MM.1S (cell line): ENCODE data around the gene FOXO6.

ENCODE experiments used
- DNase-seq: peaks from one replicate; pipeline ENCODE4 v3.0.0-alpha.2; 2015
- H2AFZ ChIP-seq: fragments of 300-600 bp; sonication (generic); 2 replicates; pipeline ENCODE4 v1.6.0; 2016; ENCODE audit warnings: antibody characterized with exemption, low read length
- H3F3A ChIP-seq: fragments of 300-600 bp; sonication (generic); 2 replicates; pipeline ENCODE4 v1.6.1; 2016; ENCODE audit warnings: mild to moderate bottlenecking, antibody characterized with exemption, low read length, moderate library complexity, mixed read lengths; ENCODE audit not compliant: insufficient read depth
- H3K27ac ChIP-seq: fragments of 300-600 bp; sonication (generic); 2 replicates; pipeline ENCODE4 v1.5.1; 2016; ENCODE audit warnings: mild to moderate bottlenecking, low read length
- H3K27me3 ChIP-seq: fragments of 300-600 bp; sonication (generic); replicated peaks from 2 replicates; pipeline ENCODE4 v1.6.0; 2016; ENCODE audit warnings: low read length; ENCODE audit not compliant: insufficient read depth
- H3K36me3 ChIP-seq: fragments of 300-600 bp; sonication (generic); replicated peaks from 2 replicates; pipeline ENCODE4 v1.6.1; 2016; ENCODE audit warnings: mild to moderate bottlenecking, low read length, mixed read lengths; ENCODE audit not compliant: insufficient read depth
- H3K4me1 ChIP-seq: fragments of 300-600 bp; sonication (generic); 2 replicates; pipeline ENCODE4 v1.6.1; 2016; ENCODE audit warnings: low read length, mixed read lengths
- H3K4me2 ChIP-seq: fragments of 300-600 bp; sonication (generic); 2 replicates; pipeline ENCODE4 v1.6.0; 2016; ENCODE audit warnings: low read depth, low read length
- H3K4me3 ChIP-seq: fragments of 300-600 bp; sonication (generic); 2 replicates; pipeline ENCODE4 v1.5.1; 2016; ENCODE audit warnings: low read length, mixed read lengths
- H3K79me2 ChIP-seq: fragments of 300-600 bp; sonication (generic); 2 replicates; pipeline ENCODE4 v1.6.1; 2016; ENCODE audit warnings: mixed run types, low read length, mixed read lengths
- H3K9ac ChIP-seq: fragments of 300-600 bp; sonication (generic); 2 replicates; pipeline ENCODE4 v1.6.1; 2016; ENCODE audit warnings: low read length, mixed read lengths
- H3K9me2 ChIP-seq: fragments of 300-600 bp; sonication (generic); replicated peaks from 2 replicates; pipeline ENCODE4 v1.6.1; 2016; ENCODE audit warnings: mild to moderate bottlenecking, low read length, mixed read lengths; ENCODE audit not compliant: insufficient read depth
- H3K9me3 ChIP-seq: fragments of 300-600 bp; sonication (generic); replicated peaks from 2 replicates; pipeline ENCODE4 v1.6.1; 2016; ENCODE audit warnings: mild to moderate bottlenecking, low read length, mixed read lengths; ENCODE audit not compliant: insufficient read depth
- H4K20me1 ChIP-seq: fragments of 300-600 bp; sonication (generic); 2 replicates; pipeline ENCODE4 v1.6.1; 2016; ENCODE audit warnings: mild to moderate bottlenecking, low read length, moderate library complexity, mixed read lengths; ENCODE audit not compliant: insufficient read depth
- EZH2 ChIP-seq: fragments of 300-600 bp; sonication (generic); optimal IDR thresholded peaks from 2 replicates; pipeline ENCODE3; 2017; ENCODE audit warnings: low read depth, mild to moderate bottlenecking, antibody characterized with exemption, low read length, mixed read lengths
- EZH2phosphoT487 ChIP-seq: fragments of 300-600 bp; sonication (generic); IDR thresholded peaks from 2 replicates; pipeline ENCODE4 v1.6.1; 2018; ENCODE audit warnings: antibody characterized with exemption, low read length
- TF ChIP-seq, protein P1 (sequence below): fragments of 300-600 bp; sonication (generic); IDR thresholded peaks from 2 replicates; pipeline ENCODE4 v1.5.1; 2016; ENCODE audit warnings: antibody characterized with exemption, low read length, mixed read lengths

FOXO6 gene

DNA sequence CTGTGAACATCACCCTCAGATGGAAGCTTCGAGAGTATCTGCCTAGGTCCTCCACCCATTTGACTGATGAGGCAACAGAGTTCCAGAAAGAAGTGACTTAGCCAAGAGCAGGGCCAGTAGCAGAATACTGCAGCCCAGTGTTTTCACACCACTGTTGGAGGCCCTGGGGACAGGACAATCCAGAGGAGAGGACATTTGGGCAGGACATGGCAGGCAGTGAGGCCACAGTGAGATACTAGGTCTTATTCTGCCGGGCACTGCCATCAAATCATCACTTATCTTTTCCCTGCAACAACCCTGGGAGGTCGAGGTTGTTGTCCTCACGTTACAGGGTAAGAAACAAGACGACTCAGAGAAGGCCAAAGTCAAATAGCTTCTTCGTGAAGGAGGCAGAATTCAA lies 5.5 kb upstream of the FOXO6 start:
- no peak overlapping the region for H3K4me3 ChIP-seq
- H3K79me2 ChIP-seq = no peaks in the 10 kb centered on the region
- no peaks in the 10 kb centered on the region for H3K36me3 ChIP-seq
- TF ChIP-seq EZH2 (no peak), EZH2phosphoT487 (no peak)
- TF ChIP-seq, protein P1, sequence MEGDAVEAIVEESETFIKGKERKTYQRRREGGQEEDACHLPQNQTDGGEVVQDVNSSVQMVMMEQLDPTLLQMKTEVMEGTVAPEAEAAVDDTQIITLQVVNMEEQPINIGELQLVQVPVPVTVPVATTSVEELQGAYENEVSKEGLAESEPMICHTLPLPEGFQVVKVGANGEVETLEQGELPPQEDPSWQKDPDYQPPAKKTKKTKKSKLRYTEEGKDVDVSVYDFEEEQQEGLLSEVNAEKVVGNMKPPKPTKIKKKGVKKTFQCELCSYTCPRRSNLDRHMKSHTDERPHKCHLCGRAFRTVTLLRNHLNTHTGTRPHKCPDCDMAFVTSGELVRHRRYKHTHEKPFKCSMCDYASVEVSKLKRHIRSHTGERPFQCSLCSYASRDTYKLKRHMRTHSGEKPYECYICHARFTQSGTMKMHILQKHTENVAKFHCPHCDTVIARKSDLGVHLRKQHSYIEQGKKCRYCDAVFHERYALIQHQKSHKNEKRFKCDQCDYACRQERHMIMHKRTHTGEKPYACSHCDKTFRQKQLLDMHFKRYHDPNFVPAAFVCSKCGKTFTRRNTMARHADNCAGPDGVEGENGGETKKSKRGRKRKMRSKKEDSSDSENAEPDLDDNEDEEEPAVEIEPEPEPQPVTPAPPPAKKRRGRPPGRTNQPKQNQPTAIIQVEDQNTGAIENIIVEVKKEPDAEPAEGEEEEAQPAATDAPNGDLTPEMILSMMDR = no peak
- no peaks in the 10 kb centered on the region for H3K9me2 ChIP-seq
- H2AFZ ChIP-seq = no peak overlapping the region
- H3K4me2 ChIP-seq = no peak overlapping the region
- H3K9me3 ChIP-seq = no peaks in the 10 kb centered on the region
- no peak overlapping the region for H3K27ac ChIP-seq
- DNase-seq = no peak
- H3K27me3 ChIP-seq = no peaks in the 10 kb centered on the region
- no peak overlapping the region for H3K9ac ChIP-seq
- H3K4me1 ChIP-seq = peaks cover 15% of the 10 kb centered on the region
- no peaks in the 10 kb centered on the region for H4K20me1 ChIP-seq
- H3F3A ChIP-seq = no peaks in the 10 kb centered on the region

DNA sequence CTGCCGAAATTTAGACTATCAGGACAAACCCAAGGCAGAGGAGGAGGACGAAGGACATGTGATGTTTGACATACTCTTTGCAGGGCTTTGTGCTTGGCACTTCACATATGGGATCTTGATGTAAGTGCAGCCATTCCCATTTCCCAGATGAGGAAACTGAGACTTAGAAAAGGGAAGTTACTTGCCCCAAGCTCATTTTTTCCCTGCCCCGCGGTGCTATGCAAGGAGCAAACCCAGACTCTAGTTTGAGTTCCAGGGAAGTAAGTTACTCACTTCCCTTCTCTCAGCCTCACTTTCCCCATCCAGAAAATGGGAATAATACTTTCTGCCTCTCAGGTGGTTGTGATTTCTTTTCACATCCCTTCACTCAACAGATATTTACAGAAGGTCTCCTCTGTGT lies 4.5 kb upstream of the FOXO6 start:
- Histone ChIP-seq H3K27ac (no peak overlapping the region), H3K4me3 (no peak overlapping the region), H3K9ac (no peak overlapping the region), H3F3A (no peaks in the 10 kb centered on the region), H4K20me1 (no peaks in the 10 kb centered on the region), H3K4me2 (no peak overlapping the region), H2AFZ (no peak overlapping the region), H3K36me3 (no peaks in the 10 kb centered on the region), H3K9me2 (no peaks in the 10 kb centered on the region), H3K27me3 (no peaks in the 10 kb centered on the region), H3K79me2 (no peaks in the 10 kb centered on the region), H3K9me3 (no peaks in the 10 kb centered on the region), H3K4me1 (peaks cover 15% of the 10 kb centered on the region)
- no peak for DNase-seq
- TF ChIP-seq EZH2 = no peak
- TF ChIP-seq, protein P1 = no peak
- no peak for TF ChIP-seq EZH2phosphoT487

DNA sequence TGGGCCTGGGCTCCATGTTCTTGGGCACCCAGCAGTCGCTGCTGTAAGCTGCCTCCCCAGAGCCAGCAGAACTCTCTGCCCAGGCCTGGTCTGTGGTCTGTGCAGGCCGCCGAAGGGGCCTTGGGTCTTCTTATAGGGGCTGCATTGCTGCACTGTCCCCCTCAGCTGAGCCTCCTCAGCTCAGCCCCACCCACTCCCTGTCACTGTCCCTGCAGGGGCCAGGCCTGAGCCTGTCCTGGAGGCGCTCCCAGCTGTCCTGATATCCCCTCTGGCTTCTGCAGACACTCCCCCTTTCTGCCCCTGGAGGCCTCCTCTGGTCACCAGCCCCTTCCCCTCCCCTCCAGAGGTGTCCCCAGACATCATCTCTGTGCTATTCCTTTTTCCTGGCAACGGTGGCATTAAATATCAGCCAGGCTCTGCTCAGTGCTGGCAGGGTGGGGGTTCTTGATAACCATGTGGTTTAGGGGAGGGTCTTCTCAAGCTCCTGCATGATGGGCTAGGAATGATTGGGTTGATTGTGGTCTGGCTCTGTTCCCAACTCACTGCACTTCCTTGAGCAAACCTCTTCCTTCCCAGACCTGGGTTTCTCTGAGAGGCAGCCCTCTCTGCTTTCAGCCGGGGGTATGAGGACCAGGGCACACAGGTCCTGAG lies 3.7 kb upstream of the FOXO6 start:
- Histone ChIP-seq H3K36me3 (no peaks in the 10 kb centered on the region), H3K79me2 (no peaks in the 10 kb centered on the region), H3K27ac (no peak overlapping the region), H3K4me3 (no peak overlapping the region), H2AFZ (no peak overlapping the region), H3K4me2 (no peak overlapping the region), H3F3A (no peaks in the 10 kb centered on the region), H3K9ac (no peak overlapping the region), H4K20me1 (no peaks in the 10 kb centered on the region), H3K27me3 (peaks cover 6% of the 10 kb centered on the region), H3K9me3 (no peaks in the 10 kb centered on the region), H3K4me1 (peaks cover 15% of the 10 kb centered on the region), H3K9me2 (no peaks in the 10 kb centered on the region)
- no peak for DNase-seq
- TF ChIP-seq EZH2 (no peak), EZH2phosphoT487 (no peak)
